Activated CD8-positive, alpha-beta memory T cell treated with anti-CD3 and anti-CD28 coated beads for 36 hours (primary cell): ENCODE measurements around the gene CHURC1. TPM values are rescaled to one million over a fixed set of nuclear protein-coding genes. Genes with fewer than 3 reads are reported as not detected.

Experiments used
- CTCF ChIA-PET: fragments of 350-600 bp; sonication (Branson Sonifier 250); formaldehyde crosslinking; loops from one replicate; lab custom pipeline; 2021; ENCODE audit warnings: antibody characterized with exemption; lab: Charles Lee
- POLR2A ChIA-PET: fragments of 350-600 bp; sonication (Branson Sonifier 250); formaldehyde crosslinking; loops from one replicate; lab custom pipeline; 2021; ENCODE audit warnings: antibody characterized with exemption; lab: Charles Lee
- total RNA-seq, 2 experiments: library from RNA; stranded (reverse); gene quantifications; one replicate each; pipeline ENCODE4 v1.2.3, GENCODE V29; 2021

The CHURC1 gene
- total RNA-seq, 2 experiments from 2014 or later = 43.5 to 44.9 TPM

DNA sequence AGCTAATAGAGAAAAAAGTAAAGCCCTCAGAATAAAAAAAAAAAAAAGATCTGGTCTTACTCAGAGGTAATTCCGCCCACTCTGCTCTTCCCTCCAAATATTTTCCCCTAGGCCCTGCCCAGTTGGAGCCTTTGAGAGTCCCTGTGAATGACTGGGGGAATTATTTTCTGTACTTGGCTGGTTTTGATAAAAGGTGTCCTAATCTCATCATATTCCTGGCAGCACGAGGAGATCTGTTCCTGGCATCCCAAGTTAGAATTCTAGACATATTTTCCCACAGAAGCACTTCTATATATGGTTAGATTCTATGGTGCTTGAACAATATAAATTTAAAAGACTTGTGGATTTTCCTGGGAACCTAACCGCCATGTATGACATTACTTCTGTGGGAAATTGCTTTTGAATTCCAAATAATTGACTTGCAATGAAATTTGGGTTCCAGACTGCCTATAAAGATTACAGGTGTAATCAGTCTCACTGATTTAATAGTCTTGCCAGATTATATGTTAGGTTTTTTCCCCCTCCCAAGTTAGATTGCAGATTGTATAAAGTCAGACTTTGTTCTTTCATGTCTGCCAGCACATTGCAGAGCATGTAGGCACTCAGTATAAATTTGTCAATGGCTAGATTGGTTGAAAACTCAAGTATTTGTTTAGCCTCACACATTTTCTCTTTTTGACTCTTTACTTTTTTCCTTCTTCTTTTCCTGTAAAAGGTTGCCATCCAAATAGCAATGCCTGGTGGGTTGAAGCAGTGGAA lies 16.0 kb downstream of the CHURC1 start:
- ChIA-PET CTCF (no interaction called here), POLR2A (no interaction called here)

DNA sequence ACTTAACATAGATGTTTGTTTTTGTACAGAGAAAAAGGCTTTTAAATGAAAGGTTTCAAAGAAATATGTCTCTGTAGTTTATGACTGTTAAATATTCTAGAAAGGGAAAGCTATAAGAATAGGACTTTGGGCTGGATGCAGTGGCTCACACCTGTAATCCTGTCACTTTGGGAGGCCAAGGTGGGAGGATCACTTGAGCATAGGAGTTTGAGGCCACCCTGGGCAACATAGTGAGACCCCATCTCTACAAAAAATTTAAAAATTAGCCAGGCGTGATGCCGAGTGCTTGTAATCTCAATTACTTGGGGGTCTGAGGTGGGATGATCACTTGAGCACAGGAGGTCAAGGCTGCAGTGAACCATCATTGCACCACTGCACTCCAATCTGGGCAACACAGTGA lies 16.9 kb downstream of the CHURC1 start:
- CTCF ChIA-PET = no interaction called here
- POLR2A ChIA-PET = no interaction called here

DNA sequence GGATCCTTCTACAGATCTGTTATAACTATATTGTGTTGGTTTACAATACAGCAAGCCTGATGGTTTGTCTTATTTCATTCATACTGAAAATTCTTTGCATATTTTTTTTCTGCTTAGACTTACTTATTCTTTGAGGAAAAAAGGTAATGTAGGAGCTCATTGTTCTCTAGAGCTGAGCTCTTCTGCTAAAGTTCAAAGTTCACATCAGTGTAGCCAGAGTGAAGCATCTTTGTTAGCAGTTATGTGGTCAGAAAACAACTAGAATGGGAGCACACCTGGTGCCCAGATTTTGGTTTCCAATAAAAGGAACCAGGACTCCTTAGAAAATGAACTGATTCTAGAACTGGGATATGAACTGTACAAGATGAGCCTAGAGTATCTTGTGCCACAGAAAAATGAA lies 18.0 kb downstream of the CHURC1 start:
- POLR2A ChIA-PET = no interaction called here
- CTCF ChIA-PET = interaction anchor here (0.6 kb wide), 1 partner anchor 492 kb away, joined by 4 read pairs; no protein-coding TSS in a partner anchor

DNA sequence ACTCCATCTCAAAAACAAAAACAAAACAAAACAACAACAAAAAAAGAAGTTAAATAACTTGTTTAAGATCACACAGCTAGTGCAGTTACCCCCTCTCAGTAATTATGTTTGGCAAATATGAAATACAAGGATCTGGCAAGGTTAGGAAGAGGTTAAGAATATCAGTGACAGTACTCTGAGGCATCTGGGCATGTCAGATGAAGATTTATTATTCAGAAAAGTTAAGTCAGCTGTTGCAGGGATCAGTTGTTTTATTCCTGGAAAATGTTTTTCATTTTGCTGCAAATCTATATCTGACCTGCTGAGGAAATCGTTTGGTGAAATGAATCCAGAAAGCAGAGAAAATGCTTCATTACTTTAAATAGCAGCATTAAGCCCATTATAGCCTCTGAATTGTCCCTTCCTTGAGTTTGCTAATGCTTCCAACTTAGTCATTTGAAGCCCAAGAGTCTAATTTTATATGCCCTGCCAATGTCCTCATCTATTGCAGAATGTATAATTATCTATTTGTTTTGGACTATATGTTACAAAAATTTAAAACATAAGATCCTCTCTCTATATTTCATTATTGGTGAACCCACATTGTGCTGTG lies 20.2 kb downstream of the CHURC1 start:
- ChIA-PET CTCF (no interaction called here), POLR2A (no interaction called here)

DNA sequence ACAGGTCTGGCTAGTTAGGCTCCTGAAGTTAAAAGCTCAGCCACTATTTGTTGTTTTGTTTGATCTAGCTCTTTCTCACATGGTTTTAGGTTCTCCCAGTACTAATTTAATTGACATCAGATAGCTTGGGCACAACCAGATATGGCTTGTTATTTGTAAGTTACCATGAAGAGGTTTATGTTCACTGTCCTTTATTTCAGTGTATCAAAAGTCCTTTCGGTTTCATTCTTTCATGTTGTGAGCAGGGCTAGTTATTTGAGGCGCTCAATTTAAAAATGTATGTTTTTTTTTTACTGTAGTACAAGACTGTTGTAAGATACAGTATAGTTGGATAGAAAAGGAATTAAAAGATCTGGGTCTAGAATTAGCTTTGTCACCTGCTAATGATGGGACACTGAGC lies 21.3 kb downstream of the CHURC1 start:
- ChIA-PET CTCF (no interaction called here), POLR2A (interaction anchor here (1.6 kb wide), 1 partner anchor 21 kb away, joined by 5 read pairs; no protein-coding TSS in a partner anchor)

DNA sequence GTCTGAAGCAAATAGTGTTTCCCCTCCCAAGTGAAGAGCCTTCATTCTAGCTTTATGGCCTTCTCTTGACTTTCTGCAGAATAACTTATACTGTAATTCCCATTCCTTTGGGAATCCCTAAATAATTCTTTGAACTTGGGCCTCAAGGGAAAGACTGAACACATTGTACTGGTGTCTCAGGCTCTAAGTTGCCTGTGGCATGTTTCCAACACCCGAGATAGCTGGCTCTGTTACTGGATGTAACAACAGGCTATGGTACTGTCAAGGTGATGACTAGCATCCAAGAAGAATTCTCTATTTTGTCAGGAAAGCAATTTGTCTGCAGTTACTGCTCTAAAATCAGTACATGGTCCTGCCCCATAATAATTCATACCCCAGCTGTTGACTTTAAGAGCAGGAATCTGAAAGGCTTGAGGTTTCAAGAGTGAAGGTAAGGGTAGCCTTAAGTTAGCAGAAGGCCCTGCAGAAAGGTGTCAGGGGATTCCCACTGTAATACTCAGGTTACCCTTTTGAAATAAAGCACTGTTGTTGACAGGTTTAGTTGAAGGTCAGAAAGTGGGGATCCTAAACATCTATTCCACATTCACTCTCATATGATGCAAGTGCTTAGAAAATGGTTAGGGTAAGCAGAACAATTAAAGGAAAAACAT lies 23.0 kb downstream of the CHURC1 start:
- ChIA-PET CTCF (no interaction called here), POLR2A (no interaction called here)

DNA sequence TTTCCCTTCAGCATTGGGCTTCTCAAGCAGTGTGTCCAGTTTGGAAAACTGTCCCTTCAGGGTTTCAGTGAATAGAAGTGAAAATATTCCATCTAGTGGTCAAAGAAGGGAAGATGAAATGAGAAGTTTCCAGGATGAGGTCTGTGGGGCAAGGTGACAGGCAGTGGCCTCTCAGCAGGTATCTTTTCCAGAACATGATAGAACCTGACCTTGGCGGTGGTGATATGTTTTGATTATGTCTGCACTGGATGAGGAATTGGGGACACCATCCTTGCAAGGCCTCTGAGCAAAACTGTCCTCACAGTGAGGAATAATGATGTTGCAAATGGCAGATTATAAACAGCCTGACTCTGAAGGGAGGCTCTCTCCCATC lies 23.6 kb downstream of the CHURC1 start:
- CTCF ChIA-PET = no interaction called here
- POLR2A ChIA-PET = no interaction called here

DNA sequence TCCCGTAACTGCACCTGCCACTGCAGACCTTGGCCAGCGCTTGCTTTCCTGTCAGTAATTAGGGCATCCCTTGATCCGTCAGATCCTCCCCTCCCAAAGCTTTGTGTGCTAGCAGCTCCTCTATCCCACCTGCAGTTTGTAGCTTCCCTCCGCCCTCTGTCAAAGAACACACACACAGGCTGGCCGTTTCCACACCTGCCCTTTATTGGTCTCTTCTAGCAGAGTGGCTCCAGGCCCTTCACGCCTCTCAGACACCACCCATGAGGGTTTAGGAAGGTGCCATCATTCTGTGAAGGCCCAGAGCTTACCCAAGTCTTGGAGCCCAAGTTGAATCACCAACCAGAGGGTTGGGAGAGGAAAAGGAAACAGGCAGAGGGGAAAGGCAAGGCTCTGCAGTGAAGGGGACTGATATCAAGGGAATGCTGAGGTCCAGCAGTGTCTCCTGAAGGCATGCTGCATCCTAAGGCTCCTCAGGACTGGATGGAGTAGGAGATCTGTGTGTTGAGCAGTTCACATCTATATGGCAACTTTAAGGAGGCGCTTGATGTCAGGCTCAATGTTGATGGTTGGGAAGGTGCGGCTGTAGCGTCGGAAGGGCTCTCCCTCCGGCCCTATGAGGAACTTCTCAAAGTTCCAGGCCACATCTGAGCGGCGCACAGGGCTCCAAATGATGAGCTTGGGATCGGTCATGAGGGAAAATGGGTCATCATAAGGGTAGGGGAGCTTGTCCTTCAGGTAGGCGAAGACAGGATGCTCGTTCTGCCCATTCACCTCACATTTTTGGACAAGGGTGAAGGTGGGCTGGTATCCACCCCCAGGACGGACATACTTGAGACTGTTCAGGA lies 24.9 kb downstream of the CHURC1 start:
- ChIA-PET POLR2A (no interaction called here), CTCF (no interaction called here)

DNA sequence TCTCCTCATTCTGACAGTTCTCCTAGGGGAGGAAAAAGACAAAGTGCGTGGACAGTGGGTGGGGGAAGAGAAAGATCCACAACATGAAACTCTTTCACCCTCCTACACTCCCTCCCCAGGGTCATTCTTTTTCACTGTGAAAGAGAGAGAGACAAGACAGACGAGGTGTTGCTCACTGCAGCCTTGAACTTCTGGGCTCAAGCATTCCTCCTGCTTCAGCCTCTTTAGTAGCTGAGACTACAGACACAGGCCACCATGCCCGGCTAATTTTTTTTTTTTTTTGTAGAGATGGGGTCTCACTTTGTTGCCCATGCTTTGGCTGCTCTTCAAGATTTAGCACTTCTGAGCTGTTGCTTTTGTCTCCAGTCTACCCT lies 25.5 kb downstream of the CHURC1 start:
- CTCF ChIA-PET = no interaction called here
- POLR2A ChIA-PET = no interaction called here

DNA sequence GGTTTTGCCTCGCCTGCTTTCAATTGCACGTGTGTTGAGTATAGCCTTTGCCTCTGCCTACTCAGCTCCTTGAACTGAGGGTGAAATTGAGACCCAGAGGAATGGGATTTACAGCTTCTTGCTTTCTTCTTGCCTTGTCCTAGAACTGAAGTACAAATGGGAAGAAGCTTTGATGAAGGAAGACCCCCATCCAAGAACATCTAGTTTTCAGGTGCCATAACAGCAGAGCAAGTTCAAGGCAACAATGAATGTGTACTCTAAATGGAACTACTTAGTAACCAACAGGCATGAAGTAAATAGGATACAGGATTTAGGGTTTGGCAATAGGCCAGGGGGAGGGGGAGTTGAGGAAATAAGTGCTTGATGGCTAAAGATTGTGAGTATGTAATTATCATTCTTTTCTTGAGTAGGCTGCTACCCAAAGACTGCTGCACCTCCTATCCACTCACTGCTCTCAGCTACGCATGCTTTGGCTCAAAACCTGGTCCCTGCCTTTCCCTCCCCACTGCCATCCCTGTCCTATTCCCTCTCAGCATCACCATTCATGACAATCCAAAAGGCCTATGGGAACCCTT lies 26.2 kb downstream of the CHURC1 start:
- ChIA-PET CTCF (no interaction called here), POLR2A (no interaction called here)

DNA sequence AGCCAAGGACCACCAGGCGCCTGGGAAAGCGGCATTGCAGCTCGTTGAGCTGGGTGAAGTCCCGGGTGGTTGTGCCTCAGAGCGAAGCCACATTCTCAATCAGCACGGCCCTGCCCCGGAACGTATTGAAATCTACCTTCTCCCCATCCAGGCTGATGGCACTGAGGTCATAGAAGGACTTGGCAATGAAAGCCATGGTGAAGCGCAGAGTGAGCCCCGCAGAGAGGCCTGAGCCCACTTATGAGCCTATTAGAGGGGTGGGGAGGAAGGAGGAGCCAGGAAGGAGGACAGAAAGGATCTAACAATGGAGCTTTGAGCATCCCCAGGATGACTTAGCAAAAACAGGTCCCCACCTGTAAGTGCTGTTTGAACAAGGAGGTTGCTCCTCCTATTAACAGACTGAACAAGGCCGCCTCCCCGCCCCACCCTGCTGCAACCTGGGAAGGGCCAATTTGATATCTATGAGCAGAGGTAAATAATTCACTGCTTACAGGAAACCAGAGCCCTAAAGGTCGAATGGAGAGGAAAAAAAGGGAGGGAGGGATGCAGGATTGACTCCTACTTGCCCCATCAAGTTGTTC lies 28.4 kb downstream of the CHURC1 start, which contains the start of gene GPX2:
TSS of gene GPX2 (minus strand) at position 215 of the 581 bp plus-strand sequence. CDS start at position 196, 19 bp downstream.
- CTCF ChIA-PET = no interaction called here

DNA sequence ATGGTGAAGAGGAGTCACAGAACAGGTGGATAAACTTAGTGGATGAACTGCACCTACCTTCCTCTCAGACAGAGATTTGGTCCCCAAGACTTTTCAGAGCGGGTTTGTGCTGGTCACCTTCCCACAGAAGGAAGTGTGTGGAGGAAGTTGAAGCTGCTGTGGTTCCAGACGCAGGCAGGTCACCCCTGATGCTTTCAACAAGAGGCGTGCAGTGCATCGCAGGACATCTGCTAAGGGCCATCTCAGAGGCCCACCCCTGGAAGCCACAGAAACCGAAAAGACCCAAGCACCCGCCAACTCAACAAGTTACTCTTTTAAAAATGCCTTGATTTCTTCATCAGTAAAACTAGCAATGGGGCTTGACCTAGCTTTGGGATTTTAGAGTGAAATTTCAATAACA lies 29.3 kb downstream of the CHURC1 start:
- ChIA-PET POLR2A (no interaction called here), CTCF (no interaction called here)

More for the DNA sequence above, 28.4 kb downstream of the CHURC1 start, which contains the start of gene GPX2:
- POLR2A ChIA-PET = no interaction called here

DNA sequence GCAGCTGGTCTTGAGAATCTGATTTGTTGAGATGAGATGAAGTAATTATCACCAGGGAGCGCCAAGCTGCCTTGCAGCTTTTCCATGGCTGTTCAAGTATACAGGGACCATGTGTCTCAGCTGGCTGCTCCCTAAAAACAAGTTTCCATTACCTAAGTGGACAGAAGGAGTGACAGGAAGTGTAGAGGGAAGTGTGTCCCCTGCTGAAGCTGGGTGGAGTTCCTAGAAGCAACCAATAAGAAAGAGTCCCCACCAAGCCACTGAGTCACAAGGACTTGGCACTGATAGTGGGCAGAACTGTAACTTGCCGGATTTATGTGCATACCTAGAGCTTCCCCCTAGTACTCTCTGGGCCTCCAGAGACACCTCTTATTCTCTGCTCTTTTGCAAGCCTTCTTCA lies 29.8 kb downstream of the CHURC1 start:
- ChIA-PET POLR2A (no interaction called here), CTCF (no interaction called here)

DNA sequence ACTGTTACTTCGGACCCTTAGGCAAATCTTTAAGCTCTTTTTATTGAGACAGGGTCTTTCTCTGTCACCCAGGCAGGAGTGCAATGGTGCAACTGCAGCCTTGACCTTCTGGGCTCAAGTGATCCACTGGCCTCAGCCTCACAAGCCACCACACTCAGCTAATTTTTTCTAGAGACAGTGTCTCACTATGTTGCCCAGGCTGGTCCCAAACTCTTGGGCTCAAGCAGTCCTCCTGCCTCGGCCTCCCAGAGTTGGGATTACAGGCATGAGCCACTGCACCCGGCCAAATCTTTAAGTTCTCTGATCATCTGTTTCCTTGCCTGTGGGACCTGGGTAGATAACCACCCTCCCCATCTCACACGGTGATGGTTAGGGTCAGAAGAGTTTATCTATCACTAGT lies 30.6 kb downstream of the CHURC1 start:
- ChIA-PET CTCF (no interaction called here), POLR2A (no interaction called here)

DNA sequence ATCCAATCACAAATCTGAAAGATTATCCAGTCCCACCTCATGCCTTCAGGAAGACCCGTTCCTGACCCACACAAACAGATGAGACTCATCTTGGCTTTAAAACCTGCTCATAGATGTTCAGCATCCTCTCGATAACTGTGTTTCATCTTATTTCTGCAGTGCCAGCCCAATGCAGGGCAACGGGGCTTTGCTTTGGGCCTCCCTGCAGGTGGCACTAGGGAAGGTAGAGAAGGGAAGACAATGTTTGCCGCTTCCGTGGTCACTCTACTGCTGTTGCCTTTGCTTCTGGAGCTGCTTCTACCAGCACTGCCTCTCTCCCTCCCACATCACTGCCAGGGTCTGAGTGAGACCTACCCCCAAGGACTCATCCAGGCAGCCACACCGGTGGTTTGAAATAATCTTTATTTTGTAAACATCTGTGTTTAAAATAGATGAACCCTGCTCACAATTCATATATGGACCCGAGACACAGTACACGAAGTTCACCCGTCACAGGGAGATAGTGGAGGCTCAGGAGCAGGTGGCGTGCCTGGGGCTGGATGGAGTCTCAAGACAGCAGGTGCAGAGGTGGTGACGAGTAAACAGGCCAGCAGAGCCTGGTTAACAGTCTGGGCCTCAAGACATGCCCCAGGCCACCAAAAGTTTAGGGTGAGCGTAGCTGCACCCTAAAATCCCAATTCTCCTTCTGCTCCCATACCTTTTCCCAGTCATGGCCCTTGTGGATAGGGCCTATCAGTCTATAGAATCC lies 31.4 kb downstream of the CHURC1 start:
- CTCF ChIA-PET = interaction anchor here (0.5 kb wide), 1 partner anchor 586 kb away, joined by 3 read pairs; no protein-coding TSS in a partner anchor
- POLR2A ChIA-PET = no interaction called here

DNA sequence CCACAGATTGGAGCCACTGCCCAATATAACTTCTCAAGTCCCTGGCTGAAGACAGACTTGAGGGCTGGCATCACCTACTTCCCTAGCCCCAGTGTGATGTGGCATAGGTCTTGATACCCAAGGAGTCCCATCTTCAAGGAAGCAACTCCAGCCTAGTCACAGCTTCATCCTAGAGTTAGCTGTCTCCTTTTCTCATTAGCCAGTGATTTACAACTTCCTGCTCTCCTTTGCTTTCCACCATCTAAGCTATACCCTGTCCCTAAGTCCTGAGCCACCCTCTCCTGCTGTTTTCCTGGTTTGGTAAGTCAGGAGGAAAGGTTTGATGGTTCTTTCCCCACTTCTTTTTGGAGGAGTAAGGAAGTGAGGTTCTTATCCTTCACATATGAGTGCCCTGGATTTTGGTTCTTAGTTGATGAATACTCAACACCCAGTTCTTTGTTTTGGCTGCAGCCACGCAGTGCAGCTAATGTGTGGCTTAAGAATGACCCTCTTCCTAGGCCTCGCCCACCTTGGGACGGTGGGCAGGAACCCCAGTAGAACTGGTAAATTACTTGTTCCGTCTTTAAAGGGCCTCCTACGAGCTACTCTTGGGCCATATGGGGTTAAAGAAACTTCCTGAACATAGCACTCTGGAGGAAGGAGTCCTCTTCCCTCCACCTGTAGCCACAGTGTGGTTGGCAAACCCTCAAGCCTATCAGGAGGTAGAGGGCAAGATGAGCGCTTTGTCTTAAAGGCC lies 32.2 kb downstream of the CHURC1 start:
- ChIA-PET CTCF (interaction anchor here (0.5 kb wide), 1 partner anchor 587 kb away, joined by 3 read pairs; no protein-coding TSS in a partner anchor), POLR2A (no interaction called here)
